ENCODE results near the gene MAP3K7. TPM values are rescaled to one million over a fixed set of nuclear protein-coding genes. Genes with fewer than 3 reads are reported as not detected.
A peak's percentile ranks its signal among the peaks of the same experiment; 100 is the strongest.

Gene MAP3K7
- total and polyA plus RNA-seq, 2 experiments from 2014 or later, result 32.9 to 36.9 TPM

DNA sequence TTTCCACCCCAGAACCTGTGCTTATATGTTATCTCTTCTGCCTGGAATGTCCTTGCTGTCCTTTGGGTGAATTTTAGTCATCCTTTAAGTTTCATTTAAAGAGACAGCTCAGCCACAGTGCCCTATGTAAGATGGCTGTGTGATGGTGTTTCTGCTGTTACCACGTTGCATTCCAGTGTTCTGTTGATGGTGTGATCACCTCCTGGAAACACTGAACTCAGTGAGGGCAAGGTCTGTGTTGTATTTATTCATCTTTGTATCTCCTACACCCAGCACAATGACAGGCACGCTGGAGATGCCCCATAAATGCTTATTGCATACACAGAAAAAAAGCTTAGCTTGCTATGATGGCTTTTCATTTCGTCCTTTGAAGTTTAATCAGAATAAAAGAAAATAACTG is 102.5 kb downstream of the MAP3K7 start:
- in situ Hi-C loops (cut with MboI), result loop anchor here (10.0 kb wide), 1 partner anchor 550 kb away; no protein-coding TSS in a partner anchor
- TF ChIP-seq EZH2phosphoT487 (IDR thresholded peaks at IDR 0.05; ENCODE audit: insufficient read depth, low read depth), result no peak
- TF ChIP-seq EZH2 (IDR thresholded peaks at IDR 0.05; ENCODE audit: insufficient read depth, poor library complexity, severe bottlenecking), result no peak
- H3K9me3 ChIP-seq (ENCODE audit: low read depth), result no peaks in the 10 kb centered on the region

DNA sequence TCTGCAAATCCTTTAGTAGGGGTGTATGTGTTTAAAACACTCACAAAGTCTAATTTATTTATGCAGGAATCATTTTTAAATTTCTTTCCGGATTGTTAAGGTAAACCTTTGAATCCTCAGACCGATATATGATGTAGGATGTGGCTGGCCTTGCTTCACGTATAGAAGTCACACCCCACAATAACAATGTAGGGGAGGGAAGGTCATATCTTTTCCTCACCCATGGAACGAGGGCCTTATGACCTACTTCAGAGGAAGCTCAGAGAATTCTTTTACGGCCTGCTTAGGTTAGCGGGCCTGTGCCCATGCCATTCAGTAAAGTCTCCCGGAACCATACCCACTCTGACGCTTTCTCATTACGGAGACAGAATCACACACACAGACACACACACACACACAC is 102.9 kb downstream of the MAP3K7 start:
- no peak overlapping the region for H3K9ac ChIP-seq
- peaks cover 2% of the 10 kb centered on the region for H3K4me1 ChIP-seq (ENCODE audit: insufficient read depth)
- in situ Hi-C loops (cut with MboI), result loop anchor here (10.0 kb wide), 1 partner anchor 549 kb away; no protein-coding TSS in a partner anchor
- no peak for DNase-seq
- no peak for TF ChIP-seq EZH2 (IDR thresholded peaks at IDR 0.05; ENCODE audit: insufficient read depth, poor library complexity, severe bottlenecking)
- TF ChIP-seq EZH2phosphoT487 (IDR thresholded peaks at IDR 0.05; ENCODE audit: insufficient read depth, low read depth), result no peak
- no peak overlapping the region for H3K4me3 ChIP-seq
- H3K27me3 ChIP-seq (replicated peaks; ENCODE audit: insufficient read depth), result peaks cover under 1% of the 10 kb centered on the region; the same call in 1 of the 2 replicates
- no peaks in the 10 kb centered on the region for H3K9me2 ChIP-seq (ENCODE audit: insufficient read depth)
- no peak overlapping the region for H2AFZ ChIP-seq
- no peaks in the 10 kb centered on the region for H4K20me1 ChIP-seq (ENCODE audit: insufficient read depth)
- no peaks in the 10 kb centered on the region for H3K36me3 ChIP-seq (ENCODE audit: low read depth)
- H3K9me3 ChIP-seq (ENCODE audit: low read depth), result no peaks in the 10 kb centered on the region
- no peak overlapping the region for H3K4me2 ChIP-seq (ENCODE audit: unreplicated experiment)
- H3K79me2 ChIP-seq (ENCODE audit: insufficient read depth), result no peaks in the 10 kb centered on the region
- WGBS, 2 experiments (ENCODE audit: low coverage in 1 of 2, low lambda C conversion rate in 2 of 2, missing lambda C conversion rate in 2 of 2), result 84 to 88% methylated on average over 8 to 9 of the region's 9 CpGs
- no peaks in the 10 kb centered on the region for H3F3A ChIP-seq (ENCODE audit: insufficient read depth)
- no peak overlapping the region for H3K27ac ChIP-seq

More for the DNA sequence above, 102.5 kb downstream of the MAP3K7 start:
- Histone ChIP-seq H3K4me2 (ENCODE audit: unreplicated experiment) (no peak overlapping the region), H4K20me1 (ENCODE audit: insufficient read depth) (no peaks in the 10 kb centered on the region), H3K36me3 (ENCODE audit: low read depth) (no peaks in the 10 kb centered on the region), H3K79me2 (ENCODE audit: insufficient read depth) (no peaks in the 10 kb centered on the region), H3K9me2 (ENCODE audit: insufficient read depth) (no peaks in the 10 kb centered on the region), H3K9ac (no peak overlapping the region), H3K27ac (no peak overlapping the region), H2AFZ (no peak overlapping the region), H3K4me3 (no peak overlapping the region), H3K27me3 (replicated peaks; ENCODE audit: insufficient read depth) (peaks cover 5% of the 10 kb centered on the region), H3F3A (ENCODE audit: insufficient read depth) (no peaks in the 10 kb centered on the region), H3K4me1 (ENCODE audit: insufficient read depth) (no peaks in the 10 kb centered on the region)
- 37 to 47% methylated on average over 3 of the region's 3 CpGs for WGBS, 2 experiments (ENCODE audit: low coverage in 1 of 2, low lambda C conversion rate in 2 of 2, missing lambda C conversion rate in 2 of 2)
- DNase-seq, result no peak

DNA sequence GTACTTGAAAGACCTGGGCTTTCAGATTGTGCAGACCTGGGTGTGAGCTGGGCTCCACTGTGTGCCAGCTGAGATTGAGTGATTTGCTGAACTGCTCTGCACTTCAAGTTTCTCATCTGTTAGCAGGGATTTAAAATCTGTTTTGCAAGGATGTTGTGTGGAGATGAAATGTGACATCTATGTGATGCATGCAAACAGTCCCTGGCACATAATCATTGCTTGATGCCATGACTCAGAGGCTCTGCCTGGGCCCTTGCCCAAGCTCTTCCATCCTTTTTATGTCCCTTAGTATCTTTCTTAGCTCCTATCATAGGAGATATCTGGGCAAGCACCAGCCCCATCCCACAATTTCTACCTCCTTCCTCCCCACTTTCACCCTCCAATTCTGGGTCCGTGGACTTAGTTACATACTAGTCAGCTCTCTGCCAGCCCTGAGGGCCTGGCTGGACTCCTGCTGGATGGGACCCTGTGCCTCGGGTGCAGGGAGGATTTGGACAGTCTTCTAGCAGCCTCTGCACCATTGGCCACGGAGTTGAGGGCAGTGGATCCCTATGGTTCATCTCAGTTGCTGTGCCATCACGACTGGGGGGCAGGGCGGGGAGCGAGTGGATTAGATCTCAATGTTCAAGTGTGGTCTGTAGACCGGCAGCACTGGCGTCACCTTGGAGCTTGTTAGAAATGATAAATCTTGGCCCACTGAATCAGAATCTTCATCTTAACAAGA is 103.6 kb downstream of the MAP3K7 start:
- H4K20me1 ChIP-seq (ENCODE audit: insufficient read depth), result no peaks in the 10 kb centered on the region
- no peak overlapping the region for H3K27ac ChIP-seq
- no peaks in the 10 kb centered on the region for H3K27me3 ChIP-seq (replicated peaks; ENCODE audit: insufficient read depth)
- 68 to 69% methylated on average over 8 of the region's 8 CpGs for WGBS, 2 experiments (ENCODE audit: low coverage in 1 of 2, low lambda C conversion rate in 2 of 2, missing lambda C conversion rate in 2 of 2)
- H3K4me2 ChIP-seq (ENCODE audit: unreplicated experiment), result no peak overlapping the region
- in situ Hi-C loops (cut with MboI), result loop anchor here (10.0 kb wide), 1 partner anchor 548 kb away; no protein-coding TSS in a partner anchor
- H3K4me1 ChIP-seq (ENCODE audit: insufficient read depth), result peaks cover 4% of the 10 kb centered on the region
- H3K9me2 ChIP-seq (ENCODE audit: insufficient read depth), result no peaks in the 10 kb centered on the region
- peak; percentile 79 for DNase-seq
- no peaks in the 10 kb centered on the region for H3K36me3 ChIP-seq (ENCODE audit: low read depth)
- H3K9ac ChIP-seq, result no peak overlapping the region
- TF ChIP-seq EZH2 (IDR thresholded peaks at IDR 0.05; ENCODE audit: insufficient read depth, poor library complexity, severe bottlenecking) (no peak), EZH2phosphoT487 (IDR thresholded peaks at IDR 0.05; ENCODE audit: insufficient read depth, low read depth) (no peak)
- H3F3A ChIP-seq (ENCODE audit: insufficient read depth), result no peaks in the 10 kb centered on the region
- H3K79me2 ChIP-seq (ENCODE audit: insufficient read depth), result no peaks in the 10 kb centered on the region
- no peaks in the 10 kb centered on the region for H3K9me3 ChIP-seq (ENCODE audit: low read depth)
- no peak overlapping the region for H2AFZ ChIP-seq
- H3K4me3 ChIP-seq, result no peak overlapping the region

DNA sequence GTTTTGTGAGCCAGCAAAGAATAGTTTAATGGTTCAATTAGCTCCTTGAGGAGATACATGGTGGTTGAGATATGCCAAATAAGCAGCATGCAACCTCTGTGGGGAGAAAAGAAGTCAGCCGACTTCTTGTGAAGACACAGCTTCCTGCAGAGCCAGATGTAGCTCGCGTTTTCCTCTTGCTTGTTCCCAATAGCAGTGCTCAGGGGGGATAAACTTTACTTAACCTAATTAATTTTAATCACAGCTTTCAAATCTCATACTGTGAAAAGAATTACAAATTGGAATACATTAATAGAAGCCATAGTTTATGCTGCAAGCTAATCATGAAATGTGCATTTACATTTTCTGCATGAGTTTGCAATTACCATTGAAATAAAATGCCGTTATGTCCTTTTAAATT is 106.2 kb downstream of the MAP3K7 start:
- TF ChIP-seq EZH2phosphoT487 (IDR thresholded peaks at IDR 0.05; ENCODE audit: insufficient read depth, low read depth) (no peak), EZH2 (IDR thresholded peaks at IDR 0.05; ENCODE audit: insufficient read depth, poor library complexity, severe bottlenecking) (no peak)
- Histone ChIP-seq H2AFZ (no peak overlapping the region), H3K4me2 (ENCODE audit: unreplicated experiment) (no peak overlapping the region), H3K27me3 (replicated peaks; ENCODE audit: insufficient read depth) (no peaks in the 10 kb centered on the region), H3K9me2 (ENCODE audit: insufficient read depth) (no peaks in the 10 kb centered on the region), H3K79me2 (ENCODE audit: insufficient read depth) (no peaks in the 10 kb centered on the region), H3K27ac (no peak overlapping the region), H3K9me3 (ENCODE audit: low read depth) (no peaks in the 10 kb centered on the region), H4K20me1 (ENCODE audit: insufficient read depth) (no peaks in the 10 kb centered on the region), H3F3A (ENCODE audit: insufficient read depth) (no peaks in the 10 kb centered on the region), H3K9ac (no peak overlapping the region), H3K4me3 (no peak overlapping the region), H3K36me3 (ENCODE audit: low read depth) (no peaks in the 10 kb centered on the region), H3K4me1 (ENCODE audit: insufficient read depth) (peaks cover 4% of the 10 kb centered on the region)
- no peak for DNase-seq
- 89 to 94% methylated on average over 4 of the region's 4 CpGs for WGBS, 2 experiments (ENCODE audit: low coverage in 1 of 2, low lambda C conversion rate in 2 of 2, missing lambda C conversion rate in 2 of 2)
- in situ Hi-C loops (cut with MboI), result loop anchor here (10.0 kb wide), 1 partner anchor 546 kb away; no protein-coding TSS in a partner anchor
